HG03442 (cell line): ENCODE measurements around the gene P2RX1.

ENCODE experiments used
- ATAC-seq: cut with Tn5 transposase; IDR thresholded peaks from one replicate; pipeline ENCODE4 v1.9.1; 2021; ENCODE audit warnings: mild to moderate bottlenecking, moderate library complexity; ENCODE audit not compliant: unreplicated experiment

The P2RX1 gene

DNA sequence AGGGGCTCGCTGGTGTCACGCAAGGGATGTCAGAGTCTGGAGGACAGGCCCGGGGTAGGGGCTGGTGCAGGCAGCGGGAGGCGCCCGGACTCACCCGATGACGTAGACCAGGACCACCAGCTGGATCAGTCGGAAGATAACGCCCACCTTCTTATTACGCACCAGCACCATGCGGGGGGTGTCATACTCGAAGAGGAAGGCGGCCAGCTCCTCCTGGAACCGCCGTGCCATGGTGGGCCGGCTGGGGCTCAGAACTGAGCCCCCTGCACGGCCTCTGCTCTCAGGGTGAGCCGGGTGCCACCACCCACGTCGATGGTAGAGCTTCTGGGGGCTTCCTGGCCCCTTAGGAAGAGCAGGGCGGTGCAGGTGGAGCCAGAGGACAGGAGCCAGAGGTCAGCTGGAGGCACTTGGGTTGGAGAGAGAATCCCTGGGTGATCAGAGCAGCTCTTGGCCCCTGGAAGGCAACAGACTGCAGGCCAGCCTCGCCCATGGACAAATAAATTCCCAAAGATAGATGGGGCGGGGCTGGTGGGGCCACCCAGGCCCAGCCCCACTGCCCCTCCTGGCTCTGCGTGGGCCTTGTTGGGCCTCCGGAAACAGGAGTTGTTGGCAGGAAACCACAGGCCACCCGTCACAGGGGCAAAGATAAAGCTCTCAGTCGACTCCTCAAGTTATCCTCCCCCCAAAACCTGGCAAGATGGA, at the start of gene P2RX1:
TSS of gene P2RX1 (minus strand) at position 471 of the 702 bp plus-strand sequence. CDS start at position 231, 240 bp downstream.
- no peak for ATAC-seq

DNA sequence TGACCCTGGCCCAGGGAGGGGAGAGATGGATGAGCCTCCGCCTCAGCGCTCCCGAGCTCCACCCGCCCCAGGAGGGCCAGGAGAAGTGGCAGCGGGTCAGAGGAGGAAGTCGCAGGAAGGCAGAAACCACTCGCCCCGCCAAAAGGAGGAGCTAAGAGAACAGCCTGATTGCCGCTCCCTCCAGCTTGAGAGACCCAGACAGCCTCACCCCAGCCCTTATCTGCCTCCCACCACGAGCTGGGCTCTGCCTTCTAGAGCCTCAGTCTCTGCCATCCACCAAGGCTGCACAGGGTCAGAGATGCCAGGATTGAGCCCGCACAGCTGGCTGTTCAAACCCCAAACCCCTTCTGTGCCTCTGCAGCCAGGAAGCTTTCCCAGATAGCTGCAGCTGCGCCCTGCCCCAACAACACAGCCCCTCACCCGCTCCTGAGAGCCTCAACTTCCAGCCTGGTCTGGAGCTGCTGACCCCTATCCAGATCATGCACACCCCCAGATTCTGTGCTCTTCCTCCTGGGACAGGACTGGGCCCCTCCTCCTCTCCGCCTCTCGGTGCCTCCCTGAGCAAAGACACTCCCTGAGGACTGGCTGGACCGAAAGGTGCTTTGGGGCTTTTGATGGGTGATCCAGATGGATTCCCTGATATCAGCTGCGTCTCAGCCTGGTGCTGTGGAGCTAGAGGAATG, 49.0 kb upstream of the P2RX1 start:
- no peak for ATAC-seq

DNA sequence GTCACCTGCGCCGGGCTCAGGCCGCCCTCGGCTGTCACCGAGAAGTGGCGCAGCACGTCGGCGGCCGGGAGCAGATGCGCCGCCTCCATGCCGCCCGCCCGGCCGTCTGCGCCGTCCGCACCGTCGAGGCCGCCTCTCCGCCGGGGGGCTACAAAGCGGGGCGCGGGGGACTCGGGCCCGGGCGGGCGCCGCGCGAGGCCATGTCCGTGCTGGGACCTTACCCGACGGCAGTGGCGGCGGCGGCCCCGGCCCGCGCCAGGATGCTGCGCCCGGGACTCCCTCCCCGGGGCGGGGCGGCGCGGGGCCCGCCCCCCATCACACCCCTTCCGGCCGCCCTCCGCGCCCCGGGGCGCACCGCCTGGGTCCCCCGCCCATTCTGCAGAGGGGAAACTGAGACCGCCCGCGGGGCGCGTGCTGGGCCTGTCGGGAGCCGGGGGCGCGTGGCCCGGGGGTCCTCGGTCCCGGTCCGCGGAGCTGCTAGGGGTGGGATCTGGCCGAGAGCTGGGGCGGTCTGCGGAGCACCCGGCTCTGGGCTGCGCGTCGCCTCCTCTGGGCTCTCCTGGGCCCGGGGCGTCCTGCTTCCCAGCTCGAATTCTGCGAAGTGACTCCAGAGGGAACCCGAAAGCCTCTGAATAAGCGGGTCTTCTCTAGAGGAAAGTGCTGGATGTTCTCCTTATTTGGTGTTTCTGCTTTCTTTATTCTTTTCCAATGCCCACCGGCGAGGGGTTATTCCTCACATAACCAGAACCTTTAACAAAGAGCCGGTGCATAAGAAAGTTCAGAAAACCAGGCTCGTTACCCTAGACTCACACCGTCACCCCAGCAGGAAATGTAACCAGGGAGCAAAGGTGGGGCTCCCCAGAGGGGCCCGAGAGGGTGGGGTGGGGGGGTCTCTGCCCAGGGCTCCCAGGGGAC, 48.2 kb upstream of the P2RX1 start, which contains the start of gene ATP2A3:
TSS of gene ATP2A3 (minus strand) at position 235 of the 915 bp plus-strand sequence. CDS start at position 89, 146 bp downstream.
- peak; percentile 39 for ATAC-seq

DNA sequence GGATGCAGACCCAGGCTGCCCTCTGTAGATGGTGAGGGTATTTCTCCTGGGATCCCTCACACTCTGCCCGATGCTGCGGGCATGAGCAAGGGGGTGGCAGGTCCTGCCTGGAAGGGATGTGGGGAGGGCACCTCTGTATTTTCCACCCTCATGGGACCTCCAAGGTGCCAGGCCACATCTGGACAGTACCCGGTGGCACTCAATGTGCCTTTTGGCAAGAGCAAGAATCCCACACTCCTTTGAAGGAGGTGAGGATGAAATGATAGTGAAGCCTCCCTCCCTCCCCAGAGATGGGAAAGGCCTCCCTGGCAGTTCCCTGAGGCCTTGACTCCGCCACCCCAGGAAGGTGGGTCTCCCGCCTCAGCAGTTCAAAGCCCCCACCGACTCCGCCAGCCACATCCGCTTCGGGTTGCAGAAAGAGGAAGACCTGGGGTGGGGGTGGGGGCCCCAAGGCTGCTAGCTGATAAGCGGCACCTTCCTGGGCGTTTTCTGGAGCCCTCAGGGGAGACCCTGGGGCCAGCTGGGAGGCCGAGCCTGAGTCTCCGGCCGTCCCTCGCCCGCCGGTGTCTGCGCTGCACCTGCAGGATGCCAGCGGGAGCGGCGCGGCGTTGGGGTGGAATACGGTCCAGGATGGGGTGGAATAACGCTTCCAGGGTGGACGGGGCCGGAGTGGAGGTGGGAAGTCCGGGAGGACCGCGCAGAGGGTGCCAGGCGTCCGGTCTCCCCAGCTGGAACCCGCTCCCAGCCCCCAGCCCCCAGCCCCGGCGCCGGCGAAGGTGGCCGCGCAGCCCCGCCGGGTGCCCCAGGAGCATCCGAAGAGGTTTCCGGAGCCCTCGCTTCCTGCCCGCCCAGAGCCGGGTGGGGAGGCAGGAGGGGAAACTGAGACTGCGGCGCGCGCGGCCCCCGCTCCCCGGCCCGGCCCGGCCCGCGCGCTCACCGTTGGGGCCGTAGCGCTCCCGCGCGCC, 47.3 kb upstream of the P2RX1 start:
- peak; percentile 13 for ATAC-seq

DNA sequence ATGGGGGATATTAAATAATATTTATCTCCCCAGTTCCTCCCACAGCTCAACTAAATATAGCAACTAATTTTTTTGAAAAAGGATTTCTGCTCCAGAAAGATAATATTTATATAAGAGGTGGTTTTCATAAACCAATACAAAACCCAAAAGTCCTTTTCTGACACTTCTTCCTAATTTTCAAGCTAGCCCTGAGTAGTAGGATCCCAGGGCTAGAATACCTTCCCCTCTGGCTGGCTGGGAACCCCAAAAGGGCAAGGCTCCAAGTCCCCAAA, 46.6 kb upstream of the P2RX1 start:
- ATAC-seq: no peak

DNA sequence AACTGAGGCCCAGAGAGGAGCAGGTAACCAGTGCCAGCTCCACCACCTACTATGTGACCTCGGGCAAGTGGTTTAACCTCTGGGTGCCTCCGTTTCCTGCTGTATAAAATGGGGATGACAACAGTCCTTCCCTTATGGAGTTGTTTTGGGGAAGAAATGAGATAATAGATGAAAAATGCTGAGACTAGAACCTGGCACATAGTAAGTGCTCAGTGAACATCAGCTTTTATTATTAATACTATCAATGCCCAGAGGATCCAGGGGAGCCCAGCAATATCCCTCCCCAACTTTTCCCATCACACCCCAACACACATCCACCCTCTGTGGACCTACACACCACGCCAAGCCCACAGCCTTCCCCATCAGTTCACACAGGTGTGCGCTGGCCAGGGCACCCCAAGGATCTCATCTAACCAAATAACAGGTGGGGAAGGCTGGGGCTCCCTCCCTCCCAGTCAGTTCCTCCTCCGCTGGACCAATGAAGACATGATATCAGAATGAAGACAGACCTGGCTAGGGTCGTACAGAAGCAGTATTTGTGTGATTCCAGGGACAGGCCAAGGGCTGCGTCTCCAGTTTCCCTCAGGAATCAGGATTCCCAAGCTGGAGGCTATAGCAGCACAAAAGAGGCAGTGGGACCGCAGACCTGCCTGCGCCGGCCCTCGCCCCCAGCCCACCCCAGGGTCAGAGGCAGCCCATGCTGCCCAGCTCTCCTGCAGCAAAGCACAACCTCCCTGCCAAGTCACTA, 46.1 kb upstream of the P2RX1 start:
- ATAC-seq: no peak

DNA sequence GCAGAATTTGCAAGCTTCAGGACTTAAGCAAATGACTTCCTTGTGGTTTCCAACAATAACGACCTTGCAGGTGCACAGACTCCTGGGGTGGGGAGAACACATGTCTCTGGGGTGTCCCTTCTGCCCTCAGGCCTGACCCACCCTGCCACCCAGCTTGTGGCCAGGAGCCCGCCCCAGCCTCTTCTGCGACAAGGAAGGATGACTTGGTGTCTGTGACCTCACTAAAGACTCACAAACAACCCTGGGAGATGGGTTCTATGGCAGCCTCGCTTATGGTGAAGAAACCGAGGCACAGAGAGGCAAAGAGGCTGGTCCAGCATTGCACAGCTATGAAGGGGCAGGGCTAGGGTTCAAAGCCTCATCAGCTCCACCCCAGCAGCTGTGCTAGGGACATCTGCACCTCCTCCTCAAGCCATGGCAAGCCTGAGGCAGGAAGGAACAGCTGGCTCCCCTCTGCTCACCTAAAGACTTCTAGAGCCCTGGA, 45.3 kb upstream of the P2RX1 start:
- ATAC-seq: no peak

DNA sequence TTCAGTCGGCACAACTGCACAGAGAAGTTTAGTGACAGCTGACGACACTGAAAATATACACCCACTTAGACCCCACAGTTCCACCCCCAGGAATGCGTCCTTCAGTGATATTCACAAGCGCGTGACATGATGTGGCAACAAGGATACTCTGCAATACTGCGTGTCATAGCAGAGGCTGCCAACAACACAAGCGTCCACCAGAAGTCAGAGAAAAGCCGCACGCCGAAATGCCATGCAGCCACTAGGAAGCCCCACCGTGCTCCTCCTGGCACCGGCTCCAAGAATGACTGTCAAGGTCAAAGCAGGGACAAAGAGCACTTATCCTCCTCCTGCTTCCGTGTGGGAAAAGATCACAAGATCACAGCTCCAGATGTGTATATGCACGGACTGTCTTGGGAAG, 44.5 kb upstream of the P2RX1 start:
- no peak for ATAC-seq

DNA sequence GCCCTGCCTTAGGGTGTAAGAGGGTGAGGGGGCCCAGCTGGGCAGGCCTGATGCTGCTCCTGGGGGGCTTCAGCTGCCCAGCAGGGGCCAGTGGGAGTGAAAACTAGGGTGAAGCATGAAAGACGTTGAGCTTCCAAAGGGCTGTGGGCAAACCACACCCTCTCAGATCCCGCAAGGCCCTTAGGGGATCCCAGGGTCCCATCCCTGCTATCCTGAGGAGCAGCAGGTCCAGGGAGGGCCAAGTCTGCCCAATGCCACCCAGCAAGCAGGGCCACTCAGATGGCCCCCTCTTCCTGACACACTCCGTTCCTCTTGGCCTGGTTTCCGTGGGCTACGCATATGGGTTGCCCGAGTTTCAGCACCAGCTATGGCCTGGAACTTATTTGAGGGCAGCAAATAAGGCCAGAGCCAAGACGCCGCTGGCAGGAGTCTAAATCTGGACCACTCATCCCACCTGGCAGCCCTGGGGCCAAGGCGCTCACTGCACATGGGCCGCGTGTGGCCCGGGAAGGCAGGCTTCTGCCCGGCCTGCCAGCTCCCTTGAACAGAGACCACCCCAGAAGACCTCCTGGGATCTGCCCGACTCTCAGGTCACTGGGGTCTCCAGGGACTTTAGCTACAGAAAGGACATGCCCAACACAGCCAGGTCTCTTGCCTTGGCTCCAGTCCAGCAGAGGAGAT, 43.8 kb upstream of the P2RX1 start:
- ATAC-seq: no peak

DNA sequence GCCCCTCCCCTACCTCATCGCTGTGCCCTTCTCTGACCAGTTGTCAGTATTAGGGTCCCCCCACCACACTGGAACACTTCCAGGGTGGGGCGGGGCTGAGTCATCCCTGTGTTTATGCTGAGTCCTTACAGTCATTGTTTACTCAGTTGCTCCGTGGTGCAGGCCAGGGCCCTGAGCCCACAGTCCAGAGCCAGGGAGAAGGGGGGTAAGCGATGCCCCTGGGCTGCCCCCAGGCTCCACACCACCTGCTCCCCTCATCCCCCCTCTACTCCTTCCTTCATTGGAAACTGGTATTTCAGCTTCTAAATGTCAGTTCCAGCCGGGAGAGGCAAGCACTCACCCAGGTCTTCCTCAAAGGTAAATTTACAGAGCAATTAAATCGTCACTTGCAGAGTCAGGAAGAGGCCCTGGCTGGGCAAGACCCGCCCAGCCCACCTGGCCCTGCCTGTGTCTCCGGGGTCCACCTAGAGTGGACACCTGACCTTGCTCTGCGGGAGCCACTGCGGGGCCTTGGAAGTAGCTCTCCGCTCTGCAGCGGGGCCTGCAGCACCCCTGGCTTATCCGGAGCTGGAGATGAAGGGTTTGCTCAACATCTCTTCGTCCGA, 43.1 kb upstream of the P2RX1 start:
- ATAC-seq: no peak

DNA sequence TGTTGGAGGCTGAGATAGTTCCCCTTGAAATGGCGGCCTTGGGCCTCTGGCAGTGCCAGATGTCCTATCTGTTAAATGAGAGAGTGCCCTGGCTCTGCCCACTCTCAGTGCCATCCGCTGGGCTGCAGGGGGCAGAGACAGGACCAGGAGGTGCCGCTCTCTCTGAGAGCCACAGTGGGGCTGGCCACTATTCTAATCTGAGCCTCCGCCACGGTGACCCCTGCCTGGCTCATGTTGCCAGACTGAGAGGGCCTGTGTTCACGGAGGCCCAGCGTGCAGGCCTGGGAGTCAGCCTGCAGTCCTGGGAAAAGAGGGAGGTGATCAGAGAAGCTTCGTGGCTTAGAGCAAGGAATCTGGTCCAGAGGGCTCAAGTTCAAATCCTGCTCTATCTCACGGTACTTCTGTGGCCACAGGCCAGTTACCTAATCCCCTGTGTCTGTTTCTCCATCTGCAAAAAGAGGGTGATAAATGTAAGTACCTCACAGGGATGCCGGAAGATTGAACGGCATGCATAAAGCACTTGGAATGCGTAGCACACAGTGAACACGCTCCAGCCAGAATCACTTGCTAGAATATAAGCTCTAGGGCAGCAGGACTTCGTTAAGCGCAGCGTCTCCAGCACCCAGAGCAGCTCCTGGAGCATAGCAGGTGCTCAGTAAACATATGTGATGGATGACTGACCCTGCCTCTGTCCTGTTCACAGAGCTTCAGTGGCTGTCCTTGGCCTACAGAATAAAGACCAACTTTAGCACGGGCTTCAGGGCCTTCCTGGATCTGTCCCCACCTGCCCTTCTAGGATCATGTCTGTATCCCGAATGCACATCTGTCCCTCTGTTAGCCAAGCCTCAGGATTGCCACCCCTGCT, 41.7 kb upstream of the P2RX1 start:
- ATAC-seq: no peak

DNA sequence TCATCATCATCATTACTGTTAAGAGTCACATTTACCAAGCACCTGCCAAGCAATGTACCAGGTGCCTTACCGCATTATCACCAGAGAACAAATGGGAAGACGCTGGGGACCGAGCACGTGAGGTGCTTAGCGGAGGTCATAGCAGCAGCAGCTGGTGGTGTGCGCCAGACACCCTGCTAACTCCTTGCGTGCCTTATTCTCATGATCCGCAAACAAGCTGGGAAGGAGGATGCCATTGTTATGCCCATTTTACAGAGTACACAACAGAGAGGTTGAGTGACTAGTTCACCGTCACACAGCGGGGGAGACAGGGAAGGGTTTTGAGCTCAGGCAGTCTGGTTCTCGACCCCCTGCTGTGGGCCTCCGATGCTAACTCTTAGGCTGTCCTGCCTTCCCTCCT, 40.7 kb upstream of the P2RX1 start:
- no peak for ATAC-seq

DNA sequence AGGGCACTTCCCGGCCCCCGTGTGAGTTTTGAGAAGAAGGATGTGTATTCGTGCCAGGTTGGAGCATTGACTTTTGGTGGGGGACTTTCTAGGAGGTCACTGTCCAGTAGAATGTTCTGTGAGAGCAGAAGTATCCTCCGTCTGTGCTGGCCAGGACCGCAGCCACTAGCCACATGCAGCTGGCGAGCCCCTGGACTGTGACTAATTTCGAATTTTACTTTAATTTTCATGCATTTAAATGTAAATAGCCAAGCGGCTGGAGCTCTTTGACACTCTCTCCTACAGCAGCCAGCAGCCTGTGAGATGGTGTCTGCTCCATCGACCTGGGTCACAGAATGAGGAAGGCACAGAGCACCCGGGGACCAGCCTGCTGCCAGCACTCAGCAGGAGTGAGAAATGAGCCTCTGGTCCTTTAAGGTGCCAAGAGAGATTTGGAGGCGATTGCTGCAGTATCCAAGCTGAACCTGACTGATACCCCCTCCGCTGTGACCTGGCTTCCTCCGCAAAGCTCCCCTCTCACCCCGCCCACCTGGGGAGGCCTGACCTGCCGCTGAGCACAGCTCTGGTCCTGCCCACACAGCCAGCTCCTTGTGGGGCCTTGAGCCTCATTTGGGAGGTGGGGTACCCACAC, 40.2 kb upstream of the P2RX1 start:
- ATAC-seq: no peak

DNA sequence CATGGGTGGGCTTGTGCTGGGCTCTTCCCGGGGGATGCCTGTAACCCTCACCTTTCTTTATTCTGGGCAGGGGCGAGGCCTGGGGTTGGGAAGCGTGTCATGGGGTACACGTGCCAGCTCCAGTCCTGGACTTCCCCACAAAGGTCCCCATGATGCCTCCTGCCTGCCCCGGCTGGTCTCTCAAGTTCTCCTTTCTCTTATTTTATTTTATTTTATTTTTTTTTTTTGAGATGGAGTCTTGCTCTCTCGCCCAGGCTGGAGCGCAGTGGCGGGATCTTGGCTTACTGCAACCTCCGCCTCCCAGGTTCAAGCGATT, 39.4 kb upstream of the P2RX1 start:
- ATAC-seq: no peak

DNA sequence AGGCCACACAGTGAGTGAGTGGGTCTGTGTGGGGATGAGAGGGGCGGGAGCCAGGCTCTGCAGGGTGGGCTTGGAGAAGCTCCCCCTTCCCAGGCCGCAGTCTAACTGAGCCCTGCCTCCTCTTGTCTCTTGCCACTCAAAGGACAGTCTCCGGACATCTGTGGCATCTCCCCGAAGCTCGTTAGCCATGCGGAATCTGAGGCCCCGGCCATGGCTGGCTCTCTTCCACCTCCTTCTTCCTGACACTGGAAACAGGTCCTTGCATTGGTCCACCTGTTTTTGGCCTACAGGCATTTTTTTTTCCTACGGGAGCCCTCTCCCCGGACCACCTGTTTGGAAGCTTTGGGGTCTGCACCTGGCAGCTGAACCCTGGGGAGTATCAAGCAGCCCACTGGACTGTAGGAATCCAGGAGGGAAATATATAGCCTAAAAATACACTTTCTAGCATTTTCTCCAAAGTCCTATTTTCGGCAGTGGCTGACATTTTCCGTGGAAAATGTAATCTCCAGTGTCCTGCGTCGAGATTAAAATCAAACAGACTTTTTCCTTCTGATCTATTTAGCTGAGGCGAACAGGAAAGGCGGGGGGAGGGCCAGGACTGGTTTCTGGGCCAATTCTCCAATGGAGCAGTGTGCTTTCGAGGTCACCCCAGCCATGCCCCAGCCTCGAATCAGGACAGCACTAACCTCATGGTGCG, 38.9 kb upstream of the P2RX1 start:
- ATAC-seq: no peak

DNA sequence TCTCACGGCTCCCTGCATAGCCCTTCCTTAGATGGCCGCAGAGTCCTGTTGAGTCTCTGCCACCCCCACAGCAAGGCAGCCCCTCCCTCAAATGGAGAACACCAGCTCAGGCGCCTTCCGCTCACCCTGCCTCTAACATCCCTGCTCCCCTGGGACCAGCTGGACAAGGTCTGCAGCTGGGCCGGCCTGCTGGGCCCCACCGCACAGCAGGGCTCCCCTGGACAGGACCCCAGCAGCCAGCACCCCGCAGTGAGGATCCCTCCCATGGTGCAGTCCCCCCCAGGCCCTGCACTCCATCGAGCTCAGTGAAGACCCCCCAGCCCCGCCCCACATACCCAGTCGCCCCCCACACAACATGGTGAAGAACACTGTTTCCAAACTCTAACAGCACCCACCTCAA, 37.8 kb upstream of the P2RX1 start:
- ATAC-seq: no peak

DNA sequence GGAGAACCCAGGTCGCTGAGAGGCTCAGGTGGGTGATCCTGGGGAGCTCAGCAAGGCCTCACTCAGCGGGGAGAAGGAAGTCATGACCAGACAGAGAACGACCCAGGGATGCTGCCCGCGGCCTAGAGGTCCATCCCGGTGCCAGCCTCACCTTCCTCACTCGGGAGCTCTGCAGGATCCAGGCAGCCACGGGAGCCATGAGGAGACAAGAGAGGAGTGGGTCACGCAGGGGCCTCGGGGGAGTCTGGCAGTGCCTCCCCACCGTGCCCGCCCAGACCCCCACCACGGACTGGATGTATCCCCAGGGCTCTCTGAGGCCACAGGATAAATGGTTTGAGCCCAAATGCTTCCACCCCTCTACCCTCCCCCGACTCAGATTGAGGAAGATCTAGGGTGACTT, 37.3 kb upstream of the P2RX1 start:
- ATAC-seq: no peak
